Eye (tissue), 1 donor: Measurements from ENCODE around the gene KDM4C.

ENCODE experiments used
- DNase-seq: peaks from one replicate; pipeline ENCODE4 v3.0.0-alpha.2; 2015

Gene KDM4C

DNA sequence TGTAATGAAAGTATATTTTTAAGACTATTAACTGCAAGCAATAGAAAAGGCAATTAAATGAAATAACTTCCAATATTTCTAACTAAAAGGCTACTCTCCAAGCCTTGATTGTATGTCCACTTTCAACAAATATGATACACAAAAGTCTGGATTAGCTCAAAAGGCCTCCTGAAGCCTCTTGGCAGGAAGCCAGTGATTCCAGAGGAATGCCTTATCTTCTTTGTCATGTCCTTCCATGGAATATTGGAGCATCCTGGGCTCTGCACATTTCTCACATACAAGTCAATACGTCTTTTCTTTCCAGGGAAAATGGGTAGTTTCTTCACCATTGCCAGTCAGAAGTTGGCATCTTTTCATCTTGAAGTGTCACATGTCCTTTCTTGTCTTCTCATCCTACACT, 357.8 kb downstream of the KDM4C start:
- no peak for DNase-seq

DNA sequence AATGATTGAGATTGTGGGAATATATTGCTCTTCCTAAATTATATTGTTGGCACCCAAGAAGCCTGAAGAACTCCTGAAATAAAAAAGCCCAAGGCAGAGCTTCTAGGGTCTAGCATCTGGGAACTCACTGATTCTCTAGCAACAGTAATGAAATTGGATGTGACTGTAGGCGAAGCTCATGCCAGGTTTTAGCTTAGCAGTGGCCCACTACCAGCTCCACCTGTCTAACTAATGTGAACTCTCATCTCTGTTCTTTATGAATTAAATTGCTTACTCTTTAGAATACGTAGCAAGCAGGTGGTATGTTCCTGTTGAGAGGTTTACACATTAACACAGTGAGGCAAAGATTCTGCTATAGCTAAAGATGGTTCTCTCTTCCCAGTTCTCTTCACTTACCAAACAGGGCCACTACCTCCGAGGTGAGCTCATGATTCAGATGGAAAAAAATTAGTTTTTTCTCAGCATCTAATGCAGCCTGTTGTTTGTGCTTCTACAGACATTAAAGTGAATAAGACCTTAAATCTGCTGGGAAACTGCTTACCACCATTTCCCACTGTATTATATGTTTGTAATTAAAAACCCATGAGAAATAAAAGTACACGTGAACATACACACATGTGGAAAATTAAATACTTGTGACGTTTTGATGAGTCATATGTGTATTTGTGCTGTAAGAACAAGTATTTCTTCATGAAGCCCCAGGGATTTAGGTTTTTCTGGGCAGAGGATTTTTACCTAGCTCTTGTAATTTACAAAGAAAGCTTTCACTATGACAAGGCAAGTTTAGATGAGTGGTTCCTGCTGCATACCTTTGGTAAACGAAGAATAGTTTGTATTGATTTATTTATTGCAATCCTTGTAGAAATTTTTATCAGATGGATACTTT, 360.1 kb downstream of the KDM4C start:
- no peak for DNase-seq

GRCh38 chr9:7118633-7119032, 360.9 kb downstream of the KDM4C start:
- DNase-seq = no peak

DNA sequence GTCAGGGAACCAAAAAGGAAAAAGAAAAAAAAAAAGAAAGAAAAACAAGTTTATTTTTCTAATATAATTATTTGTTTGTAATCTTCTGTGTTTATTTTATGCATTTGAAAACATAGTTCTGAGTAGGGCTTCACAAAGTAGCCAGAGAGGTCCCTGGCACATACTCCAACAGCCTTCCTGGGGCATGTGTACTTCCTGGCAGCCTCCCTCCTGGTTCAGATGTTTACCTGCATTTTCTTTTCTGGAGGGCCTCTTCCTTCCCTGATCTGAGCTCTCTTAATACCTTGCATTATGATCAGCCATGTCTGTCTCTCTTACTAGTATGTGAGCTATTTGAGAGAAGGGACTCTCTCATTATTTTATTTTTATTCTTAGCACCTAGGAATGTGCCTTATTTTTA, 361.8 kb downstream of the KDM4C start:
- DNase-seq = no peak

- no peak for DNase-seq
Measured at GRCh38 chr9:7121055-7121454, 363.3 kb downstream of the KDM4C start.

DNA sequence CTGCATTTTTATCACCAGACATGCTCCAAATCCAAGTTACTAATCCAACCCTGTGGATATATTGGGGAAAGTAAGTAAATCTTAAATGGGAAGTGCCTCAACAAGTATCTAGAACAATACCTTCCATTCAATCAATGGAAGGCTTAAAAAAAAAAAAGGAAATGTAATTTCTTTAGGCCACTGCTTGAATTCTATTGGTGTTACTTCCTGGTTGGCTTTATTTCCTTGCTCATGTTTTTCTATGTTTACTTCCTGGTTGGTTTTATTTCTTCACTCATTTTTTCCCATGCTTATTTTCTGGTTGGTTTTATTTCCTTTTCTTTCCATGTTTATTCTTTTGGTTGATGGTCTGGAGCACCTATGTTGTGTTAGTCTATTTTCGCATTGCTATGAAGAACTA, 363.9 kb downstream of the KDM4C start:
- no peak for DNase-seq

- no peak for DNase-seq
Measured at GRCh38 chr9:7123743-7124142, 366.0 kb downstream of the KDM4C start.

DNA sequence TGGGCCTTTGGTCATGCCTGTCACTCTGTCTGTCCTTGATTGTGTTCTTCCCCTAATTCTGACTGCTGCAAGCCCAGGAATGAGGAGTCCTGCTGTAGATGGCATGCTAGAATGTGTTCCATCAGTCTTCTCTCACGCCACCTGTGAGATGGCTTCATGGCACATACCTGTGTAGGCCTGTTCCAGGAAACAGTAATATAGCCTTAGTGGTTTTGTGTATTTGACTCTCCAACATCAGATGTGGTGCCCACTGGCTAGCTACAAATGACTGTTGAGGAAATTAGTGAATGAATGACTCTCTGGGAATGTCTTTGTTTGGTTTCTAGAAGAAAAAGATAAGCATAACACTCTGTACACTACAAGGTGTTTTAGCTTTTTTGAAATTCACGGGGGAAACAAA, 367.5 kb downstream of the KDM4C start:
- no peak for DNase-seq

- no peak for DNase-seq
Measured at GRCh38 chr9:7129391-7129790, 371.6 kb downstream of the KDM4C start.

DNA sequence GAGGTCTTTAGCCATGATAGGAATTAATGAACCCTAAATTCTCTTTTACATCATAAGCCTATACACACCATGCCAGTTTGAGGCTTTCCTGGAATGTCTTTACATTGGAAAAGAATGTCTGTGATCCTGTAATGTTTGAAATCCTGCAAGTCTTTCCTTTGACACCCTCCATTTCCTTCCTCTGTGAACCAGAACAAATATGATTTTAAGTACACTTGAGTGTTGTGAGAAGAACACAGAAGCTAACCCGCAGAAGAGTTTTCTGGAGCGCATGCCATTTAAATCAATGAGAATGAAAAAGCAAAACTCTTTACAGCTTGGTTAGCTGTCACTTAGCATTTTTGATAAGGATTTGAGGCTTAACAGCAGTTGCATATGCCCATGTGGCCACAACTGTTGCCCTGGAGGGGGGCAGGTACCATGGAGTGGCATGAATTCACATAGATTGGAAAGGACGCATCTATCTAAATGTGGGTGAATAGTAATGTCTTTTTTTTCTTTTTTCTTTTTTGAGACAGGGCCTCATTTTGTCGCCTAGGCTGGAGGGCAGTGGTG, 372.6 kb downstream of the KDM4C start:
- DNase-seq = peak; percentile 36

DNA sequence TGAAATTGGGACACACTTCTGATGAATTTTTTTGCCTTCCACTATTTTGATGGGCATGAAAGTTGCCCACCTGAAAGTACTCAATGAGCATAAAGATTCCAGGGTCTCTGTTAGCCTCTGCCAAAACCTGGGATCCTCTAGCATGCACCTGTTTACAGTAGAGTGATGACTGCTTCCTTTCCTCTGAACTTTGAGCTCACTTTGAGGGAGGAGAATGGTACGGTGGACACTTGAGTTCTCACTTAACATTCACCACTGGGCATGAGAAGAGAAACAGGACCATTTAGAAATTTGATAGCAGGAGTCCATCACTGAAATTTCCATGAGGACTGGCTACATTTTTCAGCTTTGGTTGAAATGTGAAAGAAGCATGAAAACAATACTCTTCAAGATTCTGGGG, 374.8 kb downstream of the KDM4C start:
- DNase-seq = no peak

GRCh38 chr9:7135735-7136134, 378.0 kb downstream of the KDM4C start:
- no peak for DNase-seq

DNA sequence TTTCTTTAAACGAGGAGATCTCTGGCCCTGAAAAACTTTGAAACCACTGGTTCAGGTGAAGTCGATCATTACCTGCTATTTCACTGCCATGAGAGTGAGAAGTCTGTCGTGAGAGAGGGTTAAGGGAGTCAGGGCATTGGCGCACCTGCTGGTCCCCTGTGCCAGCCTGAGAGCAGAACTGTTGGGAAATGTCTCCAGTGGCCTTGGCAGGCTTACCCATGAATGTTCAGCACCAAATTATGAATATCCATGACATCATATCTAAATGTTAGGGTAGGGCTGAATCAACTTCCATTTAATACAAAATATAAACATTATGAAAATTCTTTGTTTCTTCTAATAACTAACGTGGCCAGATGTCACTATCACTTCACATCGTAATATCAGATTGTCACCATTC, 379.3 kb downstream of the KDM4C start:
- DNase-seq = no peak

- DNase-seq = no peak
Measured at GRCh38 chr9:7137571-7137970, 379.8 kb downstream of the KDM4C start.

- no peak for DNase-seq
Measured at GRCh38 chr9:7139886-7140285, 382.1 kb downstream of the KDM4C start.

DNA sequence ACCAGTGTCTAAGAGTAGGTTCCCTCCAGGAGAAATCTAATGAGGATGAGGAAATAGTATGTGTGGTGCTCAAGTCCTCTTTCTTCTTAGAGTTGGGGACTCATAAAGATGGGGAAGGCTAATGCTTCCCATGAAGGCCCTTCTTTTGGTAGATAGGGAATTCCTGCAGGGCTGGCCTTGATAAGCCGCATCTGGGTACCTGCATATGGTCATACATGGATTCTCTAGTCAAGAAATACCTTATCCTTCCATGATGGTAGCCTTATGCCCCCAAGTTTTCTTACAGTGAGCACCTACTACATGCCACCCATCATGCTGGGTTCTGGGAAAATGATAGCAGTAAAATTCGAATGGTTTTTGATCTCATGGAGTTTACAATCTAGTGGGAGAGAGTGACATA, 382.6 kb downstream of the KDM4C start:
- no peak for DNase-seq

GRCh38 chr9:7143645-7144200, 385.9 kb downstream of the KDM4C start:
- DNase-seq = no peak

GRCh38 chr9:7144265-7145046, 386.7 kb downstream of the KDM4C start:
- DNase-seq = no peak

DNA sequence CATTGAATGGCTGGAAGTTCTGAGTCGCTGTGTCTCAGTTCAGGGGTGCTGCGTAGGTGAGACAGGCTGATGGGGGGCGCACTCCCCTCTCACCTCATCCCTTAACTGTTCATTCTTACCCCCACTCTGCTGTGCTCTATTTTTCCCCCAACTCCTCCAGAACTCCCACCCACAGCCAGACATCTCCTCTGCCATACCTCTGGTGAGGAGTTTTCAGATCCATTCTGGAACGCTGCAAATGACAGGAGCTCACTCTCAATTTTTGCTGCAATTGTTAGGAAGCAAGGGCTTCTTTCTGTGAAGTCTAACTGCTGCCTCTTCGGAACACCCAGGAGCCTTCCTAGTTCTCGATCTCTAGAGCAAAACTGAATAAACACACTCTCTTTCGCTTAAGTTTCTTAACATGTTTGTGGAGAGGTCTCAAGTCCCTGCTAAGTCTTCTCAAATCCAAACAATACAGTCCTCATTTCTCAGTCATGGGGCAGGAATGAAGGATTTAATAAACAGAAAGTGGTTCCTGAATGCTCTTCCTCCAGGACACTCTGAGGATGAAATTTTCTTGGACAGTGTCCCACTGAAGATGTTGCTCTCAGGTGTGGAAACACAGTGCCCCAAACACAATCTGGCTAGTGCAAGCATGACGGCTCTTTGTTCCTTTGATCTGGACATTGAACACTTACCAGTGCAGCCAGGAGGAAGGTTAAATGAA, 387.7 kb downstream of the KDM4C start:
- peak; percentile 41 for DNase-seq

DNA sequence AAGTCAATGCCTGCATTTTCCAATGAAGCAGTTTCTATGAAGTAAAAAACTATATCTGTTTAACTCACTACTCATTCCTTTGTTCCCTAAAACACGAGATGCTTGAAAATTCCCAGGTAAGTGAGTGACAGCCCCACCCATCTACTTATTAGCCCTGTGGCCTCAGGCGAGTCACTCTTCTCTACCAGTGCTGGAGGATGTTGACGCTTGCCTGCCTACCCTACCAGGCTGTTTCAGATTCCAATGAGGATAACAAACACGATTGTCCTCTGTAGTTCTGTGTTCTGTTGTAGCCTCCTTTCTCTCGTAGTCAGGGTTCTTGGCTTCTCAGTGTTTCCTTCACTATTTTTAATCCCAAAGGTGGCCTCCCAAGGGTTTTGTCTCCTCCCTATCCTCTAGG, 388.8 kb downstream of the KDM4C start:
- peak; percentile 29 for DNase-seq

DNA sequence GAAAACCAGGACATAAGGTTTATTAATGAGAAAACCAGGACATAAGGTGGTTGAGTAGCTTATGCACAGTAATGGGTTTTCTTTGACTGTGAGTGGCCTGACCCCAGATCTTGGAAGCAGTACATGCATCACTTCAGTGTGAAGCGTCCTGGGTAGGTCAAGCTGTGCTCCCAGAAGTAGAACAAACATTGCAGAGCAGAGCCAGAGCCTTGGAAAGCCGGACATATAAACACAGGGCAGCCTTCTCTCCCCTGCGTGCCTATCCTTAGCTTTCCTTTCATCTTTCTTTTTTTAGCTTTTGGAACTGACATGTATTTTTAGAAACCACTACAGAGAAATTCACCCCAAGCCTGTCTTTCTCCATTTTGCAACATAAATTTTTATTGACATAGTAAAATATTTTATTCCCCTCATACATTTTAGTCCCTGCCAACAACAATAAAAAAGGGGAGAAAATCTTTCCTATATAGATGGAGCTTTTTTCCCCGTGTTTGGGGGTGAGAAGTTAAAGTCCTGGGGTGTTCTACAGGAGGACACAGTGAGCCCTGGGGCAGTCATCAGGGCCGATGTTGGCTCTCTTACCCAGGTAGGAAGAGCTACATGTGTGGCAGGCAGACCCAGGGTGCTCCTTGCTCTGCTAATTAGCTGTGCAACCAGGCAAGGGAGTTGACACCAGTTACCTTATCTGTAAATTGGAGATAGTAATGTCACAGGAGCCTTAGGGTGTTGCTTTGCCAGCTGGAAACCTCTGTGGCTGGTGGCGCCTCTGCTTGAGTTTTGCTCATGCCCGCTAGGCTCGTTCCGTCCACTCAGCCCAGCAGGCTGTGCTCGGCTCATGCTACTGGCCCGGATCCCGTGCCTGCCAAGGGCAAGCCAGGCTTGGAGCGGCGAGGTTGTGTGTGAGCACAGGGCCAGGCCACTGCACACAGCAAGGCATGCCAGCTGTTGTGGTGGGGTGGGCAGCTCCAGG, 389.6 kb downstream of the KDM4C start:
- no peak for DNase-seq
